Measurements from ENCODE around the gene PGAP1. TPM values are rescaled to one million over a fixed set of nuclear protein-coding genes. Genes with fewer than 3 reads are reported as not detected.

PGAP1 gene
- total RNA-seq, 1 experiment from 2014 or later, result 5.8 TPM

DNA sequence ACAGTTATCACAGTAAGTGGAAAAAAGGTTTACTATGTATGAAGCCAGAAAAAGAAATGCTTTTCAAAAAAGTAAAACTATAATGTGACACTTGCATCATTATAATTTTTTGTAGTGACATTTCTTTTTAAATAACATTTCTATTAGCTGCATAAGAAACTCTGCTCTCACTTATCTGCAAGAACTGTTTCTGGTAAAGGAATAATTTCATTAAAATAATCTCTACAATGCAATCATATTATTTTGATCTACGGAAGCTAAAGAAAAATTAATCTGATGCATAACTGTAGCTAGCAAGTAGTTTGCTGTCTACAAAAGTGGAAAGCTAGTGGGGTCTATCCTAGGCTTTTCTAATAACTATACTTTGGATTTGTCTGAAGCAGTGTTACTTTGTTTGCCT, 50.1 kb downstream of the PGAP1 start:
- Mint-ChIP-seq H3K27me3 (ENCODE audit: unreplicated experiment) (no peaks in the 10 kb centered on the region), H3K27ac (ENCODE audit: unreplicated experiment) (no peak overlapping the region), H3K4me3 (ENCODE audit: low read depth, unreplicated experiment) (no peak overlapping the region), H3K4me1 (ENCODE audit: low read depth, unreplicated experiment) (no peaks in the 10 kb centered on the region), H3K9me3 (ENCODE audit: low read depth, unreplicated experiment) (peaks cover 3% of the 10 kb centered on the region), H3K36me3 (ENCODE audit: insufficient read depth, unreplicated experiment) (no peaks in the 10 kb centered on the region)
- no peak for DNase-seq
- CTCF ChIA-PET, result no interaction called here
- TF ChIP-seq, protein P1, sequence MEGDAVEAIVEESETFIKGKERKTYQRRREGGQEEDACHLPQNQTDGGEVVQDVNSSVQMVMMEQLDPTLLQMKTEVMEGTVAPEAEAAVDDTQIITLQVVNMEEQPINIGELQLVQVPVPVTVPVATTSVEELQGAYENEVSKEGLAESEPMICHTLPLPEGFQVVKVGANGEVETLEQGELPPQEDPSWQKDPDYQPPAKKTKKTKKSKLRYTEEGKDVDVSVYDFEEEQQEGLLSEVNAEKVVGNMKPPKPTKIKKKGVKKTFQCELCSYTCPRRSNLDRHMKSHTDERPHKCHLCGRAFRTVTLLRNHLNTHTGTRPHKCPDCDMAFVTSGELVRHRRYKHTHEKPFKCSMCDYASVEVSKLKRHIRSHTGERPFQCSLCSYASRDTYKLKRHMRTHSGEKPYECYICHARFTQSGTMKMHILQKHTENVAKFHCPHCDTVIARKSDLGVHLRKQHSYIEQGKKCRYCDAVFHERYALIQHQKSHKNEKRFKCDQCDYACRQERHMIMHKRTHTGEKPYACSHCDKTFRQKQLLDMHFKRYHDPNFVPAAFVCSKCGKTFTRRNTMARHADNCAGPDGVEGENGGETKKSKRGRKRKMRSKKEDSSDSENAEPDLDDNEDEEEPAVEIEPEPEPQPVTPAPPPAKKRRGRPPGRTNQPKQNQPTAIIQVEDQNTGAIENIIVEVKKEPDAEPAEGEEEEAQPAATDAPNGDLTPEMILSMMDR (IDR thresholded peaks at IDR 0.05; ENCODE audit: unreplicated experiment), result no peak
- BruUV-seq (replicated peaks), result no TSS peak
- intact Hi-C loops (cut with micrococcal nuclease; ENCODE audit: unreplicated experiment), result no loop called here

DNA sequence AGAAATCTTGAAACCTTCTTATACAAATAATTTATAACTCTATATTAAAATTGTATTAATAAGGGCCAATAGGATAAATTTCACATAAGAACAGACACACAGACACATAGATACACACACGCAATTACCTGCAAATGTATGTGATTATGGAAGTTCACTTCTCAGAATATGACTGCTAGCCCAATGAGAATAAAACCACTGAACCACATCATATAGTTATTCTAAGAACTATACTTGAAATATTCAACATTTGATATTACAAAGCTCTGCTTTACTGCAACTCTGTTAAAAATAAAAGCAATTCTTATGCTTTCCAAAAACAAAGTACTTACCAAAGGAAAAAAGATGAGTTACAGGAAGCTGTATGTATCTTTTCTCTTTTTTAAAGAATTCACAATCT, 51.1 kb downstream of the PGAP1 start:
- CTCF ChIA-PET, result no interaction called here
- TF ChIP-seq, protein P1 (IDR thresholded peaks at IDR 0.05; ENCODE audit: unreplicated experiment), result no peak
- no peaks in the 10 kb centered on the region for H3K36me3 Mint-ChIP-seq (ENCODE audit: insufficient read depth, unreplicated experiment)
- no peaks in the 10 kb centered on the region for H3K27me3 Mint-ChIP-seq (ENCODE audit: unreplicated experiment)
- H3K4me3 Mint-ChIP-seq (ENCODE audit: low read depth, unreplicated experiment), result no peak overlapping the region
- intact Hi-C loops (cut with micrococcal nuclease; ENCODE audit: unreplicated experiment), result no loop called here
- BruUV-seq (replicated peaks), result no TSS peak
- H3K4me1 Mint-ChIP-seq (ENCODE audit: low read depth, unreplicated experiment), result no peaks in the 10 kb centered on the region
- H3K9me3 Mint-ChIP-seq (ENCODE audit: low read depth, unreplicated experiment), result no peaks in the 10 kb centered on the region
- no peak for DNase-seq
- no peak overlapping the region for H3K27ac Mint-ChIP-seq (ENCODE audit: unreplicated experiment)

DNA sequence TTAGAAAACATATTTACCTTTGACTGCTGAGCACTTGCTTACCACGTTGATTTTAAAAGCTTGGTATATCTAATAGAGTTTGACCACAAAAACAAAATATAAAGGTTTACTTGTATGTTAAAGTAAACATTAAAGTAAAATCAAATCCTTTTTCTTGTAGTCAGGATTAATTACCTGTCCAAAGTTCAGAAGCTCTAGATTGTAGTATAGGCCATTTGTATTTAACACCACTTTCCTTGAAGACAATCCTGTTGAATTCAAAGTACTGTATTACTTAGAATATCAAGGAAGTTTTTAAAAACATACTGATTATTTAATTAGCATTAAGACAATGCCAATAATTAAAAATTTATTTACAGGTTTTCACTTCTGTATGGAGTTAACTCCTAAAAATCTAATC, 53.0 kb downstream of the PGAP1 start:
- TF ChIP-seq, protein P1 (IDR thresholded peaks at IDR 0.05; ENCODE audit: unreplicated experiment), result no peak

DNA sequence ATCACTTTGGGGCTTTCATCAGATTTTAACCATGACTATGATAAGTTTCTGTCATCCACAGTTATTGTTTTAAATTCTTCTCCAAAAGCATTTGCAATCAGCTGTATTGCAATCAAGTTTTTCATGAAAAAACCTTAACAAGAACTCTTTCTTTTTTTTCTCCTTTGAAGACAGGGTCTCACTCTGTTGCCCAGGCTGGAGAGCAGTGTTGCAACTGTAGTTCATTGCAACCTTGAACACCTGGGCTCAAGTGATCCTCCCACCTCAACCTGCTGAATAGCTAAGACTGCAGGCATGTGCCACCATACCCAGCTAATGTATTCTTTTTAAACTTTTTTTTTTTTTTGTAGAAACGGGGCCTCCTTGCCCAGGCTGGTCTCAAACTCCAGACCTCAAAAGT, 71.9 kb downstream of the PGAP1 start:
- Mint-ChIP-seq H3K36me3 (ENCODE audit: insufficient read depth, unreplicated experiment) (no peaks in the 10 kb centered on the region), H3K27ac (ENCODE audit: unreplicated experiment) (no peak overlapping the region), H3K4me1 (ENCODE audit: low read depth, unreplicated experiment) (peaks cover 8% of the 10 kb centered on the region), H3K9me3 (ENCODE audit: low read depth, unreplicated experiment) (peaks cover 5% of the 10 kb centered on the region), H3K27me3 (ENCODE audit: unreplicated experiment) (no peaks in the 10 kb centered on the region), H3K4me3 (ENCODE audit: low read depth, unreplicated experiment) (no peak overlapping the region)
- TF ChIP-seq, protein P1 (IDR thresholded peaks at IDR 0.05; ENCODE audit: unreplicated experiment), result no peak
- CTCF ChIA-PET, result no interaction called here
- intact Hi-C loops (cut with micrococcal nuclease; ENCODE audit: unreplicated experiment), result loop anchor here (5.0 kb wide), 1 partner anchor 68 kb away; no protein-coding TSS in a partner anchor
- no TSS peak for BruUV-seq (replicated peaks)
- no peak for DNase-seq

More for the DNA sequence above, 53.0 kb downstream of the PGAP1 start:
- H3K4me1 Mint-ChIP-seq (ENCODE audit: low read depth, unreplicated experiment), result no peaks in the 10 kb centered on the region
- no peak overlapping the region for H3K27ac Mint-ChIP-seq (ENCODE audit: unreplicated experiment)
- no peaks in the 10 kb centered on the region for H3K36me3 Mint-ChIP-seq (ENCODE audit: insufficient read depth, unreplicated experiment)
- intact Hi-C loops (cut with micrococcal nuclease; ENCODE audit: unreplicated experiment), result no loop called here
- BruUV-seq (replicated peaks), result no TSS peak
- no peaks in the 10 kb centered on the region for H3K27me3 Mint-ChIP-seq (ENCODE audit: unreplicated experiment)
- no peaks in the 10 kb centered on the region for H3K9me3 Mint-ChIP-seq (ENCODE audit: low read depth, unreplicated experiment)
- no peak for DNase-seq
- CTCF ChIA-PET, result interaction anchor here (0.5 kb wide), 1 partner anchor 813 kb away, joined by 4 read pairs; no protein-coding TSS in a partner anchor
- no peak overlapping the region for H3K4me3 Mint-ChIP-seq (ENCODE audit: low read depth, unreplicated experiment)

Measured in Calu3 (cell line).